Measurements from ENCODE around the gene ALOX15.

Gene ALOX15

DNA sequence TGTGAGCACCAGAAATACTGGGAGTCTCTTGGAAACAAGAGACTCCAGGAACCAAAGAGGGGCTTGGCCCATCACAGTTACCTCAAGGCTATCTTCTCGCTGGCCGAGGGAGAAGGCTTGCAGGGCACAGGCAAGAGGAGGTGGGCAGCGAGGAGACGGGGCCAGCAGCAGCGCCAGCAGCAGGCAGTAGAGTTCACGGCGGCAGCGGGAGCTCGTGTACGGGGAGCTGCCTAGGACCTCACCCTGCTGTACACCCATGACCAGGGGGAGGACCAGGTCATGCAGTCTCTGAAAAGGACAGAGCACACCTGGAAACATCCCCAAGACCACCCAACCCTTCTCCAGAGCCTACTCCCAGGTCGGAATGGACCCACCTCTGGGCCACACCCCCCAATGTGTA lies 31.7 kb upstream of the ALOX15 start:
- Histone ChIP-seq H3K4me3 (ENCODE audit: low read depth in 1 of 2, low read length in 2 of 2) (no peak overlapping the region), H2AFZ (ENCODE audit: low read depth, low read length) (no peak overlapping the region), H3K4me2 (ENCODE audit: insufficient read depth, low read length) (no peak overlapping the region), H3K79me2 (ENCODE audit: insufficient read depth, low read length) (no peaks in the 10 kb centered on the region), H3K36me3 (ENCODE audit: insufficient read depth, low read length) (peaks cover 73% of the 10 kb centered on the region), H3K27ac (ENCODE audit: low read length) (no peak overlapping the region), H3K9me3 (ENCODE audit: insufficient read depth, low read length, severe bottlenecking) (no peaks in the 10 kb centered on the region), H3K27me3 (ENCODE audit: insufficient read depth, low read length, poor library complexity) (no peaks in the 10 kb centered on the region), H4K20me1 (ENCODE audit: insufficient read depth, low read length) (0 out of 2 replicates have a peak, but pooled peaks cover 10% of the 10 kb centered on the region), H3K4me1 (ENCODE audit: insufficient read depth, low read length) (no peaks in the 10 kb centered on the region), H3K9ac (ENCODE audit: low read depth, low read length) (no peak overlapping the region)
- DNase-seq (no peak), ATAC-seq (ENCODE audit: insufficient read depth, low read depth) (no peak)
- no peak for TF ChIP-seq EZH2 (IDR thresholded peaks at IDR 0.05; ENCODE audit: borderline replicate concordance, low read depth, low read length, severe bottlenecking)
- TF ChIP-seq, protein P1, sequence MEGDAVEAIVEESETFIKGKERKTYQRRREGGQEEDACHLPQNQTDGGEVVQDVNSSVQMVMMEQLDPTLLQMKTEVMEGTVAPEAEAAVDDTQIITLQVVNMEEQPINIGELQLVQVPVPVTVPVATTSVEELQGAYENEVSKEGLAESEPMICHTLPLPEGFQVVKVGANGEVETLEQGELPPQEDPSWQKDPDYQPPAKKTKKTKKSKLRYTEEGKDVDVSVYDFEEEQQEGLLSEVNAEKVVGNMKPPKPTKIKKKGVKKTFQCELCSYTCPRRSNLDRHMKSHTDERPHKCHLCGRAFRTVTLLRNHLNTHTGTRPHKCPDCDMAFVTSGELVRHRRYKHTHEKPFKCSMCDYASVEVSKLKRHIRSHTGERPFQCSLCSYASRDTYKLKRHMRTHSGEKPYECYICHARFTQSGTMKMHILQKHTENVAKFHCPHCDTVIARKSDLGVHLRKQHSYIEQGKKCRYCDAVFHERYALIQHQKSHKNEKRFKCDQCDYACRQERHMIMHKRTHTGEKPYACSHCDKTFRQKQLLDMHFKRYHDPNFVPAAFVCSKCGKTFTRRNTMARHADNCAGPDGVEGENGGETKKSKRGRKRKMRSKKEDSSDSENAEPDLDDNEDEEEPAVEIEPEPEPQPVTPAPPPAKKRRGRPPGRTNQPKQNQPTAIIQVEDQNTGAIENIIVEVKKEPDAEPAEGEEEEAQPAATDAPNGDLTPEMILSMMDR (IDR thresholded peaks at IDR 0.05; ENCODE audit: borderline replicate concordance, extremely low read depth, low read length, poor library complexity, severe bottlenecking): no peak

DNA sequence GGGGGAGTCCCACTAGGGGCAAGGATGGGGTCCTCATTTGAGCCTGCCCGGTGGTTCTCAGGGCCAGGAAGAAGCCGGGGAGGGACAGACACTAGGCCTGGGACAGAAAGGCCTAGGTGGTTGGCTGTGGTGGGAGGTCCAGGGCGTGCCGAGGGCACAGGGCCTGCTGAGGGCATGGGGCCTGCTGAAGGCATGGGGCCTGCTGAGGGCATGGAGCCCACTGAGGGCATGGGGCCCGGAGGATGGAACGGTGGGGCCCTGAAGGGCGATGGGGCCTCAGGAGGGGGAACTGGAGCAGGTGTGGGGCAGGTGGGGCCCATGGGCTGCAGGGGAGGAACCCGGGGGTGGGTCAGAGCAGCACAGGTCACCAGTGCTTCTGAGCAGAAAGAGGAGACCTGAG lies 31.3 kb upstream of the ALOX15 start:
- no peak overlapping the region for H3K4me3 ChIP-seq (ENCODE audit: low read depth in 1 of 2, low read length in 2 of 2)
- H3K27ac ChIP-seq (ENCODE audit: low read length): no peak overlapping the region
- no peaks in the 10 kb centered on the region for H3K9me3 ChIP-seq (ENCODE audit: insufficient read depth, low read length, severe bottlenecking)
- H3K36me3 ChIP-seq (ENCODE audit: insufficient read depth, low read length): peaks cover 71% of the 10 kb centered on the region
- no peak overlapping the region for H3K4me2 ChIP-seq (ENCODE audit: insufficient read depth, low read length)
- H4K20me1 ChIP-seq (ENCODE audit: insufficient read depth, low read length): 0 out of 2 replicates have a peak, but pooled peaks cover 10% of the 10 kb centered on the region
- H2AFZ ChIP-seq (ENCODE audit: low read depth, low read length): no peak overlapping the region
- H3K27me3 ChIP-seq (ENCODE audit: insufficient read depth, low read length, poor library complexity): no peaks in the 10 kb centered on the region
- DNase-seq: no peak
- no peak overlapping the region for H3K9ac ChIP-seq (ENCODE audit: low read depth, low read length)
- TF ChIP-seq, protein P1 (IDR thresholded peaks at IDR 0.05; ENCODE audit: borderline replicate concordance, extremely low read depth, low read length, poor library complexity, severe bottlenecking): no peak
- no peak for TF ChIP-seq EZH2 (IDR thresholded peaks at IDR 0.05; ENCODE audit: borderline replicate concordance, low read depth, low read length, severe bottlenecking)
- H3K4me1 ChIP-seq (ENCODE audit: insufficient read depth, low read length): no peaks in the 10 kb centered on the region
- ATAC-seq (ENCODE audit: insufficient read depth, low read depth): no peak
- H3K79me2 ChIP-seq (ENCODE audit: insufficient read depth, low read length): no peaks in the 10 kb centered on the region

DNA sequence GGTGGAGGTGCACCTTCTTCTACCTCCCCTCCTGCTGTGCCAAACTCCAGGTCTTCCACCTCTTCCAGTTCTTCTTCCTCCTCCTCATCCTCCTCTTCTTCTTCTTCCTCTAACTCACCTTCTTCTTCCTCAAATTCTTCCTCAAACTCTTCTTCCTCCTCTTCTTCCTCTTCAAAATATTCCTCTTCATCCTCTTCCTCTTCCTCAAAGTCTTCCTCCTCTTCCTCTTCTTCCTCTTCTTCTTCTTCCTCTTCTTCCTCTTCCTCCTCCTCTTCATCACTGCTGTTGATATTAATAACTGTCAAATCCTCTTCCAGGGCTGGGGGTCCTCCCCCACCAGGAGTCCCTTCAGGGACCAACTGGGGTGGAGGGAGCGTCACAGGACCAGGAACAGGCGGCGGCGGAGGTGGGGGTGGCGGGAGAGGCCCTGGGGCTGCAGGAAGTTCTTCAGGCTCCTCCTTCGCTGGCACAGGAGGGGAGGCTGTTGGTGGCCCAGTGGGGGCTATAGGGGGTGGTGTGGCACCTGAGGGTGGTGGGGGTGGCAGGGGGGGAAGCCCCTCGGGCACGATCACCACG lies 30.7 kb upstream of the ALOX15 start:
- H3K9me3 ChIP-seq (ENCODE audit: insufficient read depth, low read length, severe bottlenecking): no peaks in the 10 kb centered on the region
- 0 out of 2 replicates have a peak, but pooled peaks cover 8% of the 10 kb centered on the region for H4K20me1 ChIP-seq (ENCODE audit: insufficient read depth, low read length)
- no peak overlapping the region for H3K9ac ChIP-seq (ENCODE audit: low read depth, low read length)
- ATAC-seq (ENCODE audit: insufficient read depth, low read depth): no peak
- H3K79me2 ChIP-seq (ENCODE audit: insufficient read depth, low read length): no peaks in the 10 kb centered on the region
- no peaks in the 10 kb centered on the region for H3K27me3 ChIP-seq (ENCODE audit: insufficient read depth, low read length, poor library complexity)
- no peak overlapping the region for H3K4me3 ChIP-seq (ENCODE audit: low read depth in 1 of 2, low read length in 2 of 2)
- H2AFZ ChIP-seq (ENCODE audit: low read depth, low read length): no peak overlapping the region
- H3K4me2 ChIP-seq (ENCODE audit: insufficient read depth, low read length): no peak overlapping the region
- no peak for DNase-seq
- TF ChIP-seq, protein P1 (IDR thresholded peaks at IDR 0.05; ENCODE audit: borderline replicate concordance, extremely low read depth, low read length, poor library complexity, severe bottlenecking): no peak
- TF ChIP-seq EZH2 (IDR thresholded peaks at IDR 0.05; ENCODE audit: borderline replicate concordance, low read depth, low read length, severe bottlenecking): no peak
- no peak overlapping the region for H3K27ac ChIP-seq (ENCODE audit: low read length)
- H3K4me1 ChIP-seq (ENCODE audit: insufficient read depth, low read length): no peaks in the 10 kb centered on the region
- peaks cover 65% of the 10 kb centered on the region for H3K36me3 ChIP-seq (ENCODE audit: insufficient read depth, low read length)
